ENCODE results near the gene ADO.

DNA sequence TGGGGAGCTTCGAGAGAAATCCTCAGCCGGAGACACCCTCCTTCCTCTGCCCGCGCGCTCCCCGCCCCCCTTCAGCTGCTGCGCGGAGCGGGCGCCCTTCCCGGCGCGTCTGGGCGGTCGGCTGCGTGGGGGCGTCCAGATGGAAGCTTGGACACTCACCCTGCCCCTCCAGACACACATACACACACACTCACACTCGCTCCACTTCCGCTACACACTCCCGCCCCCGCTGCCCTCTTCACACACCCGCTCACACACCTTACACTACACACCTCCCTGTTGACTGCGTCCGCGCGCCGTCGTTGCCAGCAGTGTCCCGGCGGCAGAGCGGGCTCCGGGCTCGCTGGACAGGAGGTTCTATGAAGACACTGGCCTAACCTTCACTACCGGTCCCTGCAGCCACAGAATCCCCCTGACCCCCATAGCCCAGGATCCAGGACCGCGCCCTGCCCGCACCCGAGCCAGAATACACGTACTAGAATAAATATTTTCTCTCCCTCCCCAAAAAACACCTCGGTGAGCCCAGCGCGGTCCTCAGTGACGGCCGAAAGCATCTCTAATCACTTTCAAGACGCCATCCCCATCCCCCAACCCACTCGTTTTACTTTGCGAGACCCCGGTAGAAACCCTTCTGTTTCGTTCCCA is 12.7 kb downstream of the ADO start:
- TF ChIP-seq, protein P1, sequence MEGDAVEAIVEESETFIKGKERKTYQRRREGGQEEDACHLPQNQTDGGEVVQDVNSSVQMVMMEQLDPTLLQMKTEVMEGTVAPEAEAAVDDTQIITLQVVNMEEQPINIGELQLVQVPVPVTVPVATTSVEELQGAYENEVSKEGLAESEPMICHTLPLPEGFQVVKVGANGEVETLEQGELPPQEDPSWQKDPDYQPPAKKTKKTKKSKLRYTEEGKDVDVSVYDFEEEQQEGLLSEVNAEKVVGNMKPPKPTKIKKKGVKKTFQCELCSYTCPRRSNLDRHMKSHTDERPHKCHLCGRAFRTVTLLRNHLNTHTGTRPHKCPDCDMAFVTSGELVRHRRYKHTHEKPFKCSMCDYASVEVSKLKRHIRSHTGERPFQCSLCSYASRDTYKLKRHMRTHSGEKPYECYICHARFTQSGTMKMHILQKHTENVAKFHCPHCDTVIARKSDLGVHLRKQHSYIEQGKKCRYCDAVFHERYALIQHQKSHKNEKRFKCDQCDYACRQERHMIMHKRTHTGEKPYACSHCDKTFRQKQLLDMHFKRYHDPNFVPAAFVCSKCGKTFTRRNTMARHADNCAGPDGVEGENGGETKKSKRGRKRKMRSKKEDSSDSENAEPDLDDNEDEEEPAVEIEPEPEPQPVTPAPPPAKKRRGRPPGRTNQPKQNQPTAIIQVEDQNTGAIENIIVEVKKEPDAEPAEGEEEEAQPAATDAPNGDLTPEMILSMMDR (IDR thresholded peaks at IDR 0.05; ENCODE audit: poor library complexity) = no peak
- TF ChIP-seq EZH2phosphoT487 (IDR thresholded peaks at IDR 0.05; ENCODE audit: low read depth, severe bottlenecking, unreplicated experiment) = no peak
